Nucleus accumbens (tissue), 56 donors: ENCODE measurements around the gene HTR2A.
A peak's percentile ranks its signal among the peaks of the same experiment; 100 is the strongest.

Source experiments
- DNase-seq, 56 donors: peaks; one replicate each; lab custom pipeline; 2025; lab: John Stamatoyannopoulos, UW

The HTR2A gene

GRCh38 chr13:46896341-46897137 lies at the start of gene HTR2A:
Gene HTR2A, minus strand, starts transcription at chr13:46897053. Its CDS starts 1,147 bp downstream, at chr13:46895906.
- peak in 35 of 56 donors; percentile 4 to 63 (median 30) for DNase-seq

GRCh38 chr13:46936525-46936924 lies 39.7 kb upstream of the HTR2A start:
- no peak for DNase-seq

GRCh38 chr13:46934749-46935148 lies 37.9 kb upstream of the HTR2A start:
- no peak for DNase-seq

- DNase-seq, result no peak
Measured at GRCh38 chr13:46926916-46927590, 30.2 kb upstream of the HTR2A start.

GRCh38 chr13:46925486-46925885 lies 28.6 kb upstream of the HTR2A start:
- DNase-seq, result no peak

- DNase-seq, result no peak
Measured at GRCh38 chr13:46914341-46914740, 17.5 kb upstream of the HTR2A start.

GRCh38 chr13:46913757-46914156 lies 16.9 kb upstream of the HTR2A start:
- no peak for DNase-seq

GRCh38 chr13:46909042-46909441 lies 12.2 kb upstream of the HTR2A start:
- DNase-seq, result no peak

GRCh38 chr13:46908501-46908900 lies 11.6 kb upstream of the HTR2A start:
- no peak for DNase-seq

- no peak for DNase-seq
Measured at GRCh38 chr13:46906405-46906804, 9.6 kb upstream of the HTR2A start.

- DNase-seq, result no peak
Measured at GRCh38 chr13:46905249-46905648, 8.4 kb upstream of the HTR2A start.

- no peak for DNase-seq
Measured at GRCh38 chr13:46903748-46904147, 6.9 kb upstream of the HTR2A start.

GRCh38 chr13:46901721-46902120 lies 4.9 kb upstream of the HTR2A start:
- no peak for DNase-seq

GRCh38 chr13:46899801-46900200 lies 2.9 kb upstream of the HTR2A start:
- peak in 35 of 56 donors; percentile 7 to 71 (median 29) for DNase-seq

- DNase-seq, result peak in 1 of 56 donors; percentile 28
Measured at GRCh38 chr13:46895381-46895780, 1.5 kb downstream of the HTR2A start.

- peak in 1 of 56 donors; percentile 39 for DNase-seq
Measured at GRCh38 chr13:46894568-46894967, 2.3 kb downstream of the HTR2A start.

GRCh38 chr13:46893798-46894560 lies 2.9 kb downstream of the HTR2A start:
- DNase-seq, result peak in 54 of 56 donors; percentile 12 to 85 (median 59)

GRCh38 chr13:46893221-46893740 lies 3.6 kb downstream of the HTR2A start:
- peak in 1 of 56 donors; percentile 13 for DNase-seq

GRCh38 chr13:46885018-46885417 lies 11.8 kb downstream of the HTR2A start:
- DNase-seq, result no peak

GRCh38 chr13:46884531-46884930 lies 12.3 kb downstream of the HTR2A start:
- DNase-seq, result no peak

GRCh38 chr13:46881621-46882020 lies 15.2 kb downstream of the HTR2A start:
- DNase-seq, result no peak
